Stimulated activated CD4-positive, alpha-beta T cell treated with anti-CD3 and anti-CD28 coated beads, TNF-alpha, amount 100 ng/mL, for 24 hours (primary cell): ENCODE results near the gene GINS1.

ENCODE experiments used
- DNase-seq, 3 experiments: peaks; one replicate each; pipeline ENCODE4 v3.0.0-alpha.2; 2020; ENCODE audit warnings: low read depth in 3 of 3

GINS1 gene

GRCh38 chr20:25407311-25408169, at the start of gene GINS1:
Gene GINS1 (plus strand): TSS chr20:25407673. CDS start chr20:25407821, 148 bp downstream.
- peak; percentile 68 to 90 (median 78) for DNase-seq

GRCh38 chr20:25360631-25361286, 46.7 kb upstream of the GINS1 start:
- no peak for DNase-seq

GRCh38 chr20:25361287-25361683, 46.2 kb upstream of the GINS1 start:
- no peak for DNase-seq

DNA sequence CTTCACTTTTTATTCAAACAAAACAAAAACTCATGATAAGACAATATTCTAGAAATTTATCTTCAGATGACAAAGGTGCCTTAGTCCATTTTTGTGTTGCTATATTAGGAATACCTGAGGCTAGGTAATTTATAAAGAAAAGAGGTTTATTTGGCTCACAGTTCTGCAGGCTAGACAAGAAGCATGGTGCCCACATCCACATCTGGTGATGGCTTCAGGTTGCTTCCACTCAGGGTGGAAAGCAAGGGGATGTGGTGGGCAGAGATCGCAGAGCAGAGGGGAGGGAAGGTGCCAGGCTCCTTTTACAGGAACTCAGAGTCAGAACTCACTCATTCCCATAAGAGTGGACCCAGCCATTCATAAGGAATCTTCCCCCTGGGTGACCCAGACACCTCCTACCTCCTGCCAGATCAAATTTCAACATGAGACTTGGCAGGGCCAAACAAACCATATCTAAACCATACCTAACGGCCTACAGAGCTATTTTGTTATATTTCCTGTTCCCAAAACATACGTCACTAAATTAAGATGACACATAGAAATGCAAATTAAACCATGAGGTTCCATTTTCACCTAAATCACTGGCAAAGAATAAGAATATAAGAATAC, 43.2 kb upstream of the GINS1 start:
- no peak for DNase-seq

GRCh38 chr20:25364879-25365699, 42.4 kb upstream of the GINS1 start:
- no peak for DNase-seq

GRCh38 chr20:25368526-25368925, 38.9 kb upstream of the GINS1 start:
- DNase-seq: no peak

DNA sequence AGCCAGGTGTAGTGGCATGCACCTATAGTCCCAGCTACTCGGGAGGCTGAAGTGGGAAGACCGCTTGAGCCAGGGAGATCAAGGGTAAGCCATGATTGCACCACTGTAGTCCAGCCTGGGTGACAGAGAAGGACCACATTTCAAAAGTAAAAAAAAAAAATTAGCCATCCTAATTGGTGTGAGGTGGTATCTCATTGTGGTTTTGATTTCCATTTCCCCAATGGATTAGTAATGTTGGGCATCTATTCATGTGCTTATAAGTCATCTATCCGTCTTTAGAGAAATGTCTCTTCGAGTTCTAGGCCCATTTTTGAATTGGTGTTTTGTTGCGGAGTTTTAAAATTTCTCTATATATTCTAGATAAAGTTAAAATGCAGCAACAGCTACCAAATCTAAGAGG, 38.5 kb upstream of the GINS1 start:
- DNase-seq: no peak

- DNase-seq: no peak
These were observed 37.9 kb upstream of the GINS1 start for GRCh38 chr20:25369529-25369928.

- no peak for DNase-seq
These were observed 37.5 kb upstream of the GINS1 start for GRCh38 chr20:25369971-25370370.

GRCh38 chr20:25372584-25373336, 34.7 kb upstream of the GINS1 start:
- DNase-seq: no peak

DNA sequence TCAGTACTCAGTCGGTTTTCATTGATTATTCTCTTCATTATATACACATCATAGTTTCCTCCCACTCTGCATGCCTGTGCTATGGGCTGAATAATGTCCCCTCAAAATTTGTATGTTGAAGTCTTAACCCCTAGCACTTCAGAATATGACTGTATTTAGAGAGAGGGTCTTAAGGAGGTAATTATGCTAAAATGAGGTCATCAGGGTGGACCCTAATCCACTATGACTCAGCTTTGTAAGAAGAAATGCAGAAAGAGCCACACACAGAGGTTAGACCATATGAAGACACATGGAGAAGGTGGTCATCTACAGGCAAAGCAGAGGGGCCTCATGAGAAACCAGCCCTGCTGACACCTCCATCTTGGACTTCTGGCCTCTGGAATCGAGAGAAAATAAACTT, 32.6 kb upstream of the GINS1 start:
- DNase-seq: no peak

DNA sequence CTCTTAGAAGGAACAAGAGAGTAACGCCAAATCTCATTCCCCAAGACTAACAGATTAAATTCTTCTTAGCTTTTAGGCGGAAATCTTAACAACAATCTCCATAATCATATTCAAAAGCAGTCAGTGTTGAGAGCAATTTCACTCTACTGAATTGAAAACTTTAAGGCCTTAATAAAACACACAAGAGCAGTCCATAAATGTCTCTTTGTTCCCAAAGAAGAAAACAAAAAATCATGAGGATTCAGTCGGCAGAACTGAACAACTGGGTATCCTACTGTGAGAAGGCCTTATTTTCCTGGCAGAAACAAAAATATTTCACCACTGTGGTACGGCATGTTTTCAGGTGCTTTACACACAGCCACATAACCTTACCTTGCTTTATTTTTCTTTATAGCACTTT, 31.2 kb upstream of the GINS1 start:
- no peak for DNase-seq

GRCh38 chr20:25376886-25377285, 30.6 kb upstream of the GINS1 start:
- DNase-seq: no peak

DNA sequence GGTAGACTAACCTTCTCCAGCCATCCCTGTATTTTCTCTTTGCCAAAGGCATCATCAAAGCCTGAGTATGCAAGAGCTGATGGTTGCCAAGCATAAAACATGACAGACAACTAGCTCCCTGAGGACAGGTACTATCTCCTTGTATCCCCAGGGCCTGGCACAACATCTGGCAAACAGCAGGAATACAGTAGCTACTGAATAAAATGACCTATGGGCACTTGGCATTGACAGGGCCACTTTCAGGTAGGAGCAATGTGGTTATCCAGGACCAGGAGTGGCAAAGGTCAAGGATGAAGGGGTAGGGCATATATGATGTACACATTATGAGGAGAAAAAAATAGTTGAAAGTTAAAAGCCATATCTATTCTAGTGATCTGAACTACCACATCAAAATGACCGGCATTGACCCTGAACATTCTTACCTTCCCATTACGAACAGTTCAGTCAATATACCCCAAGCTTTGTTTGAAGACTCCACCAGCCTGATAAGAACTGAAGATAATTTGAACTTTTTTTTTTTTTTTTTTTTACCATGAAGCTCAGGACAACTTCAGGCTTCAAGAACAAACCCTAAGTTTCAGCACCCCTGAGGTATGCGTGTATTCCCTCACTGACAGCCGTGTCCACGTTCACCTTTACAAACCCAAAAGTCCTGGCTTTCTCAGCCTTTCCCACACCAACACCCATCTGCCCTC, 29.1 kb upstream of the GINS1 start:
- no peak for DNase-seq

GRCh38 chr20:25378884-25379733, 28.4 kb upstream of the GINS1 start:
- DNase-seq: no peak

- DNase-seq: no peak
These were observed 26.4 kb upstream of the GINS1 start for GRCh38 chr20:25380945-25381614.

- no peak for DNase-seq
These were observed 24.6 kb upstream of the GINS1 start for GRCh38 chr20:25382704-25383370.

DNA sequence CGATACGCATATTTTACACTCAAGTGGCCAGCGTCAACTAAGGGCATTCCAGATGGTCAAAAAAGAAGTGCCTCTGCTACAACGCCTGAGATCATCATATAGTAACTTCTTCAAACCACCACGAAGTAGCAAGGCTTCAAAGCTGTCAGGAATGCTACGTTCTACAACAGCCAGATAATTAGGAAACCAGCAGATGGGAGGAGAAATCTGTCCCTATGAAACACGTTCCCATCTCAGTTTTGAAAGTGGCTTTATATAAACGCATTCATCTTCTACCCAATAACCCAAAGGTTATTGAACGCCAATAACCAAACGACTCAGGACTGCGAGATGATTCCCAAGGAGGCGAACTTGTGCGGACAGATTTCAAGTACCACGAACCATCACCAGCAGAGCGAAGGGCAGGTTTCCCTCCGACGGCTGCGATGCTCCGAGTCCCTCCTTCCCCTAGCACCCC, 18.0 kb upstream of the GINS1 start:
- DNase-seq: no peak
